HG02763 (cell line): Measurements from ENCODE around the gene IER5.

ENCODE experiments used
- ATAC-seq: cut with Tn5 transposase; IDR thresholded peaks from one replicate; pipeline ENCODE4 v1.9.1; 2021; ENCODE audit warnings: mild to moderate bottlenecking, moderate library complexity; ENCODE audit not compliant: unreplicated experiment

The IER5 gene

DNA sequence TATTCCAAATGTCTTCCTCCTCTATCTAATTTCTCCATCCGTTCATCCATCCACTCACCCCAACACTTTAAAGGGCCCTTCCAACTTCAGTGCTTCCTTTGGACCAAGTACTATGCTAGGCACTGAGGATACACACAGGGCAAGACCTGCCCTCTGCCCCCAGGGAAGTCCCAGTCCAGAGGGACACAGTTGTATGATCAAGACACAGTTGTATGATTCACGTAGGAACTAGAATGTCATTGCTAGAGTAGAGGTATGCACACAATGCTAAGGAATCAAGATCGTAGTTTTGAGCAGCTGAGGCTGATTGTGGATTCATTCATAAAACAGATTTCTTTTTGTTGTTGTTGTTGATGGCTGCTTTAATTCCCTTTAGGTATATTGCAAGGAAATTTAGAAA is 11.6 kb upstream of the IER5 start:
- no peak for ATAC-seq

DNA sequence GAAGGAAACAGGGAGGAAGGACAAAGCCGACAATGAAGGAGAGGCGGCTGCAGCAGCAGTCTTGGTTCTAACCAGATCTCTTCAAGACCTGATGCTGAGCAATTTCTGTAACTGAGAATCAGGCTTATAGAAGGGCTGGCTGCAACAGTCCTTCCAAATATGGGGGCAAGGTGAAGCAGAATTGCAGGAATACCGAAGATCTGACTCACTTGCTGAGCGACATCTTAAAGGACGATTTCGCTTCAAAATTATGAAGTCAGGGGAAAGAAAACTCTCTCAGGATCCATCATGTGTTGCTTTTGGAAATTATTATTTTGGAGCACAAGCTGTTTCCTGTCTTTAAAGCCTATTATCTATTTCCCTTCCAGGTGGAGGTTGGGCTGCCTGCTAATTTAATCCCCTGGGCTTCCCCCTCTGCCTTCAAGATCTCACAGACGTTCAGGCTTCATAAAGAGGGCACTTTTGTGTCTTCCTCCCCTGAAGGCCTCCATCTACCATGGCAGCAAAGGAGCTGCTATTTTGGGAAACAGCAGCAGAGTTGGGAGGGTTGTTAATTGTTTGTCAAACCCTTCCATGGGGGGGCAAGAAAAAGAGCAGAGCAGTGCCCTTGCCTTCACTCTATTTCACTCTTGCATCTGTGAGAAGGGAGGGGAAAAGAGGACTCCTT is 10.8 kb upstream of the IER5 start:
- ATAC-seq, result no peak

DNA sequence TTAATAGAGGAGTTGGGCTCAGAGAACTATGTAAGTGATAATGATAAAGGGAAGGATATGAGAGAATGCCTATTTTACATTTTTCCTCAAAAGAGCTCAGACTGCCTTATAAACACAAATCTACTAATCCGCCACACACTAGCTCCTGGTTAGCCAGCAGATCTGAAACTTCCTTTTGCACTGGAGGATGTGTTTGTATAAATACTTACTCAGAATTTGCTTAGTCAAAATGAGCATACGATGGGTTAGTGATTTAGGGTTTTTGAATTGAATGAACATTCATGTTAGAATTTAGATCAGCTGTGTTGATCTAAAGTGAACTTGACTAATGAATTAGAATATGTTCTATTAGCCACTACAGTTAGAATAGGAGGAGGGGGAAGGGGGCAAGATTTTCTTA is 9.1 kb upstream of the IER5 start:
- ATAC-seq, result no peak

DNA sequence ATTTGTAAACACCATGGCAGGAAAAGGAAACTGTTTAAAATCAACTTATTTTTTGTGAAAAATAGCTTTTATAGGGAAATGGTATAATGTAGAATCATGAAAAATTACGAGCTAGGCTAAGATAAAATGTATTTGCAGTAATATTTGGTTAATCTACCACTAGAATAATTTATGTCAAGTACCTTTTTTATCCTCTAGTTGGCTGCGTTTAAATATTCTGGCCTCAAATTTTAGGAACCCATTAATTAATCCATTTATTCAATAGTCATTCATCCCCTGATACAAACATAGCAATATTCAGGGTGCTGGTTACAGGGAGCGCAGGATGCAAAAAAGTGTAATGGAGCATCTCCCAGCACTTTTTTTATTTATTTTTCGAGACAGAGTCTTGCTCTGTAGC is 8.6 kb upstream of the IER5 start:
- no peak for ATAC-seq

DNA sequence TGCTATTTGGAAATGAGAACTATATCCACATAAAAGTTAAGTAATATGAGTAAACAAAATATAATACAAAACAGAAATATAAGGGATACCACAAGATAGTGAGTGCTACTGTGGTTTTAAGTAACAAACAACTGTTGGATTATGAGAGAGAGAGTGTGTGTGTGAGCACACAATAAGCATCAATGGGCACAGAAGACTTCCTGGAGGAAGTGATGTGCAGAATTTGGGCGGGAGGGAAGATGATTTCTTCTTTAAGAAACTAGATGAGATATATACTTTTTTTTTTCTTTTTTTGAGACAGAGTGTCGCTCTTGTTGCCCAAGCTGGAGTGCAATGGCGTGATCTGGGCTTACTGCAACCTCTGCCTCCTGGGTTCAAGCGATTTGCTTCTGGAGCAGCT is 7.9 kb upstream of the IER5 start:
- no peak for ATAC-seq

DNA sequence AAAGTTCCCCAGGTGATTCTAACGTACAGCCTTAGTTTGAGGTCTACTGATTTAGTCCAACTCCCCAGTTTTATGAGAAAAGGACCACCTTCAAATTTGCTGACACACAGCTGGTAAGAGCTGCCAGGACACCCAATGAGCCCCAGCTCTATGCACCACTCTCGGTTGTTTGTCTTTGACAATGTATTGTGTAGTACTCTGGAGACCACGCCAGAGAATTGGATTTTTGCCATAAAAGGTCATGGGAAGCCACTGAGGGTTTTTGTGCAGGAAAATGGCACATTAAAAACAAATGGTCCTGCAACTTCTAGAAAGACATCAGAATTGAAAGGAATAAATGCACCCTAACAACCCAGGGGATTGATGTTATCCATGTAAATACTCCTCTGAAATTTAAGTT is 7.1 kb upstream of the IER5 start:
- no peak for ATAC-seq

DNA sequence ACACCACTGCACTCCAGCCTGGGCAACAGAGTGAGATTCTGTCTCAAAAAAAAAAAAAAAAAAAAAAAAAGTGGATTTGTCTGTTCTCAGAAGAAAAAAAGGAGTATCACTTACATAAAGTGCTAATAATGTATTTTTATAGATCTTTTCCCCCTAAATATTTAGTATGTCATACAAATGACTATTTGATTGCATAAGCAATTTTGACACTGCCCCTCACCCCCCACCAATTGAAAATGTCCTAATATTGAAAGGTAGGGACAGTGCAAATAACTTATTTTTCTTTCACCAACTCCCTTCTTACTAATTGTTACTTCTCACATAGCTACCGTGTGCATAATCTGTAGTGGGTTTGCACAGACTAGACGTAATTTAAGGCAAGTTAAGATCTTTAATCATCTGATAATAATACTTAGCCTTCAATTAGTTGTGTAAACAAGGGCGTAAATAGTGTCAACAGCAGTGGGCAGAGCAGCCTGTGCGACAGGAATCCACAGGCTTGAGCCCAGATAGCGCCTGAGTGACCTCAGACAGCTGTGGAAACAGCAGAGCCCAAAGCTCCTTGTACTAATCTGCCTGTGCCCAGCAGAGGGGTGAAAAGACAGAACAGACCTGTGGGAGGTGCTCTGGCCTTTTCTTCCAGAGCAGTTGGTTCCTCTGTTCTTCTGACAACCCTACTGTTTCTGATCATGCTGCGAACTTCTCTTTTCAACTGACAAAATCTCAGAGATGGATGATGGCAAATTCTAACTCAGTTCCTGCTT is 4.5 kb upstream of the IER5 start:
- ATAC-seq, result peak; percentile 27

DNA sequence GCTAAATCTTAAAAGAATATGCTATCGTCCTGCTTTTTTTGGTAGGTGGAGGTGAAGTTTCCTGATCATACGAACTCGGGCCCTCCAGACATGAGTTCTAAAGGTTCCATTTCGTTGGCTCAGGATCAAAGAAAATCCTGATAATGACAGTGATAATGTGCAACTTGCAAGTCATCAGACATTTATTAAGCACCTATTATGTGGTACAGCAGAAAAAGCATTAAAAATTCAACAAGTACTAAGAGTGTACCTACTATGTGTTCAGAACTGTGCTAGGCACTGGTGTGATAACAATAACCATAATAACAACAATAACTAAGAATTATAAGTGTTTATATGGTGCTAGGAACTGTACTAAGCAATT is 3.9 kb upstream of the IER5 start:
- no peak for ATAC-seq

DNA sequence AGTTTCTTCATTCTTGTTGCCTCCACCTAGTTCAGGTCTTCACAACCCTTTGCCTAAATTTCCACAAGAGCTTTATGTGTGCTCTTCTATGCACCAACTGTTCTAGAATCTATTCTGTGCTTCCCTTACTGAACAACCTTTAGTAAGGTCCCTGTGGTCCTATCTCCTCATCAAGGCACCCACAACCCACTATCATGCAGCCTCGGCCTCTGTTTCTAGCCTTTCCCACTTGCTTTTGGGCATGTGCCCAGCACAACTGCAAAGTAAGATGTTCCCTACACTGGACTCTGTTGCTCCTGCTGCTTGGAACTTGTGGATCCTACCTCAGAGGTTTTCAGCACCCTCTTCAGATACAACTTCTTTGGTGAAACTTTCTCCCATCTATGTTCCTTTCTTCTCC is 2.4 kb upstream of the IER5 start:
- ATAC-seq, result no peak

DNA sequence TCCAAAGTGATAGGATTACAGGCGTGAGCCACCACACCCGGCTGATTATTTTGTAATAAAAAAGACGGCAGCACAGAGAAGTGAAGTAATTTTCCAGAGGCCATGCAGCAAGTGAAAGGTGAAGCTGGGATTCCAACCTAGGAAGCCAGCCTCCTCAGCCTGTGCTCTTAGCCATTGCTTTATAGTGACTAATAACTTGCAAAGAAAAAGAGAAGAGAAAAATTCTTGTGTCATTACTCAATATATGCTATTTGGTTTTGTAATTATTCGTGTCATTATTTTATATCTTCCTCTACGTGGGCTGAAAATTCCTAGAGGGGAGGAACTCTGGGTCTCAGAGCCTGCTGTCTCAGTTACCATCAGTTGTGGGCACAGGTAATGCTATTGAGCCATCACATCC is 1.6 kb upstream of the IER5 start:
- ATAC-seq, result no peak

DNA sequence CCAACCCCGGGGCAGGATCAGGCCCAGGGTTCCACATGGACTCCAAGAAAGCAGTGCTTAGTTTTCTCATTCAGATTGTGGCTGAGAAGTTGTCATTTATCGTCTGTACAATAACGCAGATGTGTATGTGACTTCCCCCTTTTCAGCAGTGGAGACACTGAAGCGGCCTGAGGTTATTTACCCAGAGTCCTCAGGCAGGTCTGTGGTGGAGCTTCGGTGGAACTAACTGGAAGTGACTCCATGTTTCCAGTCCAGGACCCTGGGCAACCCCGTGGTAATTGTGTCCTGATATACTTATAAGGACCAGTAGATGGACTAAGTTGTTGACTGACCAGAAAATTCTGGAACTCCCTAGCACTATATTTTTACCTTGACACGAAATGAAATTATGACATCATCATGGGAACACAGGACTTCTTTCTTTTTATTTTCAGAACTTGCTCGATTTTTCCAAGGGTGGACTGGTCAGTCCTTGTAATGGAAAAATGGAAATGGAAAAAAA is 1.0 kb upstream of the IER5 start:
- ATAC-seq, result no peak

DNA sequence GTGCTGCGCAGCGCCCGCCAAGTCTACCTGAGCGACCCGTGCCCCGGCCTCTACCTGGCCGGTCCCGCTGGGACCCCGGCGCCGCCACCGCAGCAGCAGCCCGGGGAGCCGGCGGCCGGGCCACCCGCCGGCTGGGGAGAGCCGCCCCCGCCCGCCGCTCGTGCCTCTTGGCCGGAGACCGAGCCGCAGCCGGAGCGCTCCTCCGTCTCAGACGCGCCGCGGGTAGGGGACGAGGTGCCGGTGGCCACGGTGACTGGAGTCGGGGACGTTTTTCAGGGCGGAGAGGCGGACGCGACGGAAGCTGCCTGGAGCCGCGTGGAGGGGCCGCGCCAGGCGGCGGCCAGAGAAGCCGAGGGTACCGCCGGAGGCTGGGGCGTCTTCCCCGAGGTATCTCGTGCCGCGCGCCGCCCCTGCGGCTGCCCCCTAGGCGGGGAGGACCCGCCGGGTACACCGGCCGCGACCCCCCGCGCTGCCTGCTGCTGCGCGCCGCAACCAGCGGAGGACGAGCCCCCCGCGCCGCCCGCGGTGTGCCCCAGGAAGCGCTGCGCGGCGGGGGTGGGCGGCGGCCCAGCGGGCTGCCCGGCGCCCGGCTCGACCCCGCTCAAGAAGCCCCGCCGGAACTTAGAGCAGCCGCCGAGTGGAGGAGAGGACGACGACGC is 646 bp downstream of the IER5 start:
- ATAC-seq, result peak; percentile 5

DNA sequence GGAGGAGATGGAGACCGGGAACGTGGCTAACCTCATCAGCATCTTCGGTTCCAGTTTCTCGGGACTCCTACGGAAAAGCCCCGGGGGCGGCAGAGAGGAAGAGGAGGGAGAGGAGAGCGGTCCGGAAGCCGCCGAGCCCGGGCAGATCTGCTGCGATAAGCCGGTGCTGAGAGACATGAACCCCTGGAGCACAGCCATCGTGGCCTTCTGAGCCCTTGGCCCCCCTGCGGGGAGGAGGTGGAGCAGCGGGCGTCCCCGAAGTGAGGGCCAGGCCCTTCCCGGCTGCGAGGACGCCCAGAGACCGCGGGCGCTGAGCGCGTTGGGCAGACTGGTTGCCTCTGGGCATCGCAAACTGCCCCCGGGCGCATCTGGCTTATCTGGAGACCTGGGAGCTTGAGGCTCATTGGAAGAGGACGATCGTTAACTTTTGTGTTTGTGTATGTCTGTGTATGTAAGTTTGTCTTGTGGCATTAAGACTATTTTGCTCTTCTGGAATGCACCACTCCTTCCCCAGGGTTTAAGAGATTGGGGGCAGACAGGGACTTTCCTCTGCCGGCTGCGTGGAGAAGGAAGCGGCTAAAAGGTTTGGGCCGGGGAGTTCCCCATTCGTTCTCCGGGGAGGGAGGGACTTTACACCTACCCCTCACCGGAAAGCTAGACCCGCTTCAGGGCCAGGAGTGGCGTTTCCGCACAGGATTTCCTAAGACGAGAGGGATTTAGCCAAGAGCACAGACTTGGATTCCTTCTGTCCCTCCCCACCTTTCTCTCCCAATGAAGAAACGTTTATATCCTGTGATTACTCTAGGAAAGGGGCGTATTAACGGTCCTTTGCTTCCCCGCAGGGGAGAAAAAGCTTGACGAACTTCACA is 1.4 kb downstream of the IER5 start:
- ATAC-seq, result peak; percentile 28

DNA sequence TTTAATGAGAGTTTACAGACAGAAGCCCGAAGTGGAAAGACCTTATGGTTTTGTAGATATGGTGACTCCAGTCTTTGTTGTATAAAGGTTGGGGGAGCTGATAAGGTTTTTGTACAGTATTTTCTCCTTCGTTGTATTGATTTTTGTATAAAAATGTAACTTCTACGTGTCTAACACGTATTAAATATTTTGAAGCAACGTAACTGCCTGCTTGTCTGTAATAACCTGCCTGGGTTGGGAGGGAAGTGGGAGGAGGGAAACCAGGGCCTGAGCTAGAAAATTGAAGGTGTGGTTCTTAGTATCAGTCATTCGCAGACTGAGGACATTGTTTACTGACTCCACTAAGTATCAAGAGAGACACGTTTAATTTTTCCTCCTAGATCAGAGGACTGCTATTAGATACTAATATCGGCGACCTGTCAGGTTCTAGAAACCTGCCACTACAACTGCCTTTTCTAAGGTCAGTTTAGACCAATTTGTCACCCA is 2.2 kb downstream of the IER5 start:
- no peak for ATAC-seq

DNA sequence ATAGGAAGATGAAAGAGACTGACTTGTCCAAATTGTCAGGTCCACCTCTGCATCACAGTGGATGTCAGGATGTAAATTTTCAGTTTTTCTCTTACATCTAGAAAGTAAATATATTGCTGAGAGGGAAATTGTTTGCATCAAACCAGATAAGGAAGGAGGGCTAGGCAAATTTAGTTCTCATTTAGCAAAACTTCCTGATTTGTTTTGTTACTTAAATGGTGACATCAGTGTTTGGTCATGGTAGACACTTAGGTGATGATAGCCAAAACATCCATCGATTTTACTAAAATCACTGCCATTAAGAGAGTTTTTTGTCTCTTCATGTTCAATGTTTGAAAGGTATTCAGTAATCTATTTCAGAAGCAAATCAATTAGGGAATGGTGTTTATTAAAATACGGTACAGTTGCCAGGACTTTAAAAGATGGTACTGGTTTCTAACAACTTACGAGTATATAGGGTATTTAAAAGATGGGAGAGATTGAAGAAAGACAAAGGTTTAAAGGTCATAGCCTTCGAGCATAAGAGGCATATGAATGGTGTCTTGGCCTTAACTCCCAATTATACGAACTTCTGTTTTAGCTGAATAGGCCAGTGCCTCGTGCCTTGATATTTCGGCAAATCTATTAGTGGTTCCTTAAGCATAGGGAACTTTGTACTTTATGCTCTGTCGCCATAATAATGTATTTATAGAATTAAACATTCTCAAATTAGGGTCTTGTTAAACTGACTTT is 3.0 kb downstream of the IER5 start:
- no peak for ATAC-seq

DNA sequence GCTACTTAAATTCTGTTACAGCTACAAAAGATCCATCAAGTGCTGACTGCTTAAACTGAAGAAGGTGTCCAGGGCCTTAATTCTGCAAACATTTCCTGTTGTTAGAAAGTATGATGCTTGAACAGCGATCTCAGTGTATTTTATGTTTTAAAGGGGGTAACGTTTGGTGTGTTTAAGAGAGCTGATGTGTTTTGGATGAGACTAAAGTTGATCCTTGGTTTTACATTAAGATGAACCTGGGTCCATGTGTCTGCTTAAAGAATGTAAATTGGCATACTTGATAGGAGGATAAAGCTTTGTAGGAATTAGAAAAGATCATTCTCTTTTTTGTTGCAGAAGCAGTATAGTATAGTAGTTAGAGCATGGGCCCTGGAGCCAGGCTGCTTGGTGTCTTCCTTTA is 3.6 kb downstream of the IER5 start:
- ATAC-seq, result no peak

DNA sequence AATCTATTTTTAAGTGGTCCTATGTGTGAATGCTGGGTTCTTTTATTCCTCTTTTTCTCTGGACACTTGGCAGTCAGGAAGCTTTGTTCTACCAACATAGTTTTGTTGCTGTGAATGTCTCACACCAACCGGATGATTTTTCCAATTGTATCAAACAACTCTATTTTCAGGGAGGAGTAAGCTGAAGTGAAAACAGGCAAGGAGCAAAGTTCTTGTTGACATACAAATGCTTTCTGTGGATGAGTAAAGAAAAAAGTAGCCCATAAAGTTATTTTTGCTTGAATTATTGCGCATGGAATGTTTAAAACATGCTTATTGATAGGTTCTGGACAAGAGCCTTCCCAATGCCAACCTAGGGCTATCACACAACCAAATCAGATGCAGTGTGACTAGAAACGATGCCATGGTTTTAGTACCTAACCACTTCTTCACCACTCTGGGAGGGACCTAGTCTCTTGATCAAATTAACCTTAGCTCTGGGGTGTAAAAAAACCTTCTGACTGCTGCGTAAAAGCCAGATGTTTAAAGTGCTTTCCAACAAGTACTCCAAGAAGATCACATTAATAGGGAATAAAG is 4.5 kb downstream of the IER5 start:
- ATAC-seq, result no peak

DNA sequence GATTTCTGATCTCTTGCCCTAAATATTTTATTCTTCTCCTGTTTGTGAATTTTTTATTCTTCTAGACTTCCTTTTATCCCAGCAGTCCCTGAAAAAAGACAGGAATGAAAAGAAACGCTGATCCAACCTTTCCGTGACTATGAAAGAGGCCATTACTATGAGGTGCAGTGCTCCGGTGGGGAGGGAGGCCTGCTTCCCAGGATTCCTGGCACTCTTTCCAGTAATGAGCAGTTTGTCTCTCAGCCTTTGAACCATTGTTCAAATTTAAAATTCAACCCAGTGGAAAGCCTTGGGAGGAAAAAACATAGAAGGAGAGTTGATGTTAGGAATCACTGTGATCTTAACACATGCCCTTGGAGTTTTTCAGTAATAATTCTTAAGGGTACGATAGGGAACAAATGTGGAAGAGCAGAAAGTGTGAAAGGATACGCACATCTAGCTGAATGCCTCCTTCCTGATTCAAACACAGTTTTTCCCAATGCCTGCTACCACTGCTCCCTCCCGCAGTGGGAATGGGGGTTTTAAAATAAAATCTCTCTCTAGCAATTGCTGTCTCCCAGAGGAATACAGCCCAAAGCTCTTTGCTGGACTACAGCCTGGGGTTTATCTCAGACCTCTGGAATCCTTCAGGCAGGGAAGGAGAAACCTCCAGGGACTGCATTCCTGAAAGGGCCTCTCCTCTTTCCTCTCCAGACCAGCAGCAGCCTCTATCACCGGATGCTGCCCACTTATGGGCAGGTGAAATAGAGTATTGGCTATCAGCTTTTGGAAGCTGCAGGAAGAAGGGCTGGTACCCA is 6.1 kb downstream of the IER5 start:
- ATAC-seq, result no peak

DNA sequence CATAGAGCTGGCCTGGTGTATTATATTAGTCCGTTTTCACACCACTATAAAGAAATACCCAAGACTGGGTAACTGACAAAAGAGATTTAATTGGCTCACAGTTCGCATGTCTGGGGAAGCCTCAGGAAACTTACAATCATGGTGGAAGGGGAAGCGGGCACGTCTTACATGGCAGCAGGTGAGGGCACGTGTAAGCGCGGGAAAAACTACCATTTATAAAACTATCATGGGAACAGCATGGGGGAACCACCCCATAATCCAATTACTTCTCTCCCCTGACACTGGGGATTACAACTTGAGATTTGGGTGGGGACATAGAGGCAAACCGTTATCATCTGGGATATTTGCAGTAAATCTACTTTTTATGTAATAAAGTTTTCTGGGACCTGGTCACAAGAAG is 6.8 kb downstream of the IER5 start:
- ATAC-seq, result no peak
